ENCODE results near the gene SBNO2. TPM values are rescaled to one million over a fixed set of nuclear protein-coding genes. Genes with fewer than 3 reads are reported as not detected.

SBNO2 gene
- total and polyA plus RNA-seq, 9 of the 15 experiments (the other 6 are each of a cell fraction or from before 2014, with no cell fraction given) = 0.01 to 46.2 (median 6.7) TPM

- TF ChIP-seq PATZ1 (CRISPR knock-in tag; IDR thresholded peaks at IDR 0.05; ENCODE audit: borderline replicate concordance) (no peak), VEZF1 (CRISPR knock-in tag; IDR thresholded peaks at IDR 0.05) (peak; percentile 49), CEBPB (tag; IDR thresholded peaks at IDR 0.05) (0 out of 2 replicates have a peak, but pooled peaks have one; percentile 19), ZBTB1 (CRISPR knock-in tag; IDR thresholded peaks at IDR 0.05; ENCODE audit: borderline replicate concordance, low read depth) (no peak), E2F6 (IDR thresholded peaks at IDR 0.05; ENCODE audit: borderline replicate concordance in 1 of 2, extremely low read depth in 1 of 2, insufficient read depth in 1 of 2, insufficient read length in 1 of 2, low read depth in 1 of 2, low read length in 1 of 2, poor library complexity in 1 of 2, severe bottlenecking in 1 of 2) (no peak), ZNF232 (CRISPR knock-in tag; IDR thresholded peaks at IDR 0.05) (no peak), DDX20 (tag; IDR thresholded peaks at IDR 0.05; ENCODE audit: low read depth) (no peak), PTRF (tag; IDR thresholded peaks at IDR 0.05) (no peak), ATF1 (CRISPR knock-in tag; IDR thresholded peaks at IDR 0.05) (no peak), ATF1 (tag; IDR thresholded peaks at IDR 0.05) (no peak), SMC3 (conservative IDR thresholded peaks at IDR 0.05; ENCODE audit: insufficient read depth, low read depth, low read length) (no peak), NCOA4 (IDR thresholded peaks at IDR 0.05; ENCODE audit: partially characterized antibody) (no peak), MYC (IDR thresholded peaks at IDR 0.05; ENCODE audit: low read depth, low read length) (no peak), MYC (CRISPR knock-in tag; IDR thresholded peaks at IDR 0.05; ENCODE audit: borderline replicate concordance, low read depth) (no peak), ZBTB7A (IDR thresholded peaks at IDR 0.05; ENCODE audit: borderline replicate concordance, control insufficient read depth, low read depth, low read length) (peak; percentile 77), POLR3A (IDR thresholded peaks at IDR 0.05; ENCODE audit: borderline replicate concordance, extremely low read depth, insufficient read depth, insufficient read length) (no peak), THRA (IDR thresholded peaks at IDR 0.05) (no peak), E2F1 (CRISPR knock-in tag; IDR thresholded peaks at IDR 0.05) (no peak), FOXJ2 (tag; IDR thresholded peaks at IDR 0.05) (no peak)
These were observed 105.8 kb downstream of the SBNO2 start (continued) for GRCh38 chr19:1068009-1069001.
